Measurements from ENCODE around the gene LAPTM5.
A peak's percentile ranks its signal among the peaks of the same experiment; 100 is the strongest.

The LAPTM5 gene

DNA sequence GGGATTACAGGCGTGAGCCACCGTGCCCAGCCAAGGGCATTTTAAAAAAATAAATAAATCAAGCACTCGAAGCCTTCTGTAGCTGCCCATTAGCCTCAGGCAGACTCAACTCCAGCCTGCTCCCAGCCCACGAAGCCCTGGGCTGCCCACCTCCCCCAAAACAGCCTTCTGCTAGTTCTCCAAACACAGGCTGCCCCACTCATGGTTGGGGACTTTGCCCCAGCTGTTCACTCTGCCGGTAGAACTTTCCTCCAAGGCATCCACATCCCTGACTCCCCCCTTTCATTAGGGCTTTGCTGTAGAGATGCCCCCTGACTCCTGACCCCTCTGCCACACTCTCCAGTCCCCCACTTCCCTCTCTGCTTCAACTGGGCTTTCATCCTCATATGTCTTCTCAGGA lies 29.7 kb upstream of the LAPTM5 start:
- H3K36me3 ChIP-seq (ENCODE audit: control insufficient read depth in 2 of 2, insufficient read depth in 1 of 2, low read length in 2 of 2), result no peaks in the 10 kb centered on the region
- CTCF ChIA-PET, result interaction anchor here (0.7 to 10.5 kb wide), 5 partner anchors 9 to 198 kb away, joined by 3 to 231 read pairs (median 5); no protein-coding TSS in a partner anchor
- no peaks in the 10 kb centered on the region for H3K4me1 ChIP-seq (ENCODE audit: control insufficient read depth, insufficient read depth, low read length)
- POLR2A ChIA-PET, result no interaction called here
- H3K4me3 ChIP-seq (ENCODE audit: low read depth, low read length), result no peak overlapping the region
- H3K9me3 ChIP-seq (ENCODE audit: control insufficient read depth, insufficient read depth, low read depth, low read length), result no peaks in the 10 kb centered on the region
- TF ChIP-seq ZFHX2 (tag by site-specific recombination; conservative IDR thresholded peaks at IDR 0.05) (no peak), ZNF366 (tag by site-specific recombination; conservative IDR thresholded peaks at IDR 0.05) (no peak)
- no peak overlapping the region for H3K27ac ChIP-seq (ENCODE audit: extremely low read depth, low read depth, low read length)

DNA sequence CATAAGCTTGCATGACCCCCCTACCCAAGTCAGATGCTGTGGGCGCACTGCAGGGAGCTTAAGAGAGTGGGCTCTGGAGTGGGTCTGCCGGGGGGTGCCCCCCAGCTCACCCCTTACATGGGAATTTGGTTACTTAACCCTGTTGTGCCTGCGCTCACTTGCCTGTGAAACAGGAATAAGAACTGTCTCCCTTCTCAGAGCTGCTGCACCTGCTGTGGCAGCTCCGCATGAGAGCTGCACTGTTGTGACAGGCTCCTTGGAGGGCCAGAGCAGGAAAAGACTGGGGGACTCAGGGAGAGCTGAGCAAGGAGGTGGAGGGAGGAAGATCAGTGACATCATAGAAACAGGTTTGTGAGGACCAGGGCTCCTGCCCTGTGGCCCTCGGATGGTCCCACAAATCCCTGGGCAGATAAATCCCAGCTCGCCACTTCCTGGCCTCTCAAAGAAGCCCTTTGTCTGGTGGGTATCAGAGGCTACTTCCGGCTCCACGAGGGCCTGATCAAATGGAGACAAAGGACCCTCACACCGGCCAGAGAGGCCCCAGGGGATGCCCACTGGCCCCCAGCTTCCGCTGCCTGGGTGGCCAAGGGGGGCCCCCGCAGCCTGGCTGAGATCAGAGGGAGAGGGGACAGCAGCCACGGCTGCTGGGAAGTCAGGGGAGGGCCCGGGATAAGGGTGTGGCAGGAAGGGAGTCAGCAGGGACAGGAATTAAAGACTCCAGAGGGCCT lies 28.9 kb upstream of the LAPTM5 start:
- Histone ChIP-seq H3K9me3 (ENCODE audit: control insufficient read depth, insufficient read depth, low read depth, low read length) (no peaks in the 10 kb centered on the region), H3K27ac (ENCODE audit: extremely low read depth, low read depth, low read length) (no peak overlapping the region), H3K4me1 (ENCODE audit: control insufficient read depth, insufficient read depth, low read length) (no peaks in the 10 kb centered on the region), H3K4me3 (ENCODE audit: low read depth, low read length) (no peak overlapping the region), H3K36me3 (ENCODE audit: control insufficient read depth in 2 of 2, insufficient read depth in 1 of 2, low read length in 2 of 2) (no peaks in the 10 kb centered on the region)
- ChIA-PET CTCF (interaction anchor here (0.6 to 10.5 kb wide), 6 partner anchors 8 to 144 kb away, joined by 3 to 231 read pairs (median 5); no protein-coding TSS in a partner anchor), POLR2A (interaction anchor here (0.6 to 0.7 kb wide), 2 partner anchors 66 to 125 kb away, joined by 5 to 6 read pairs; no protein-coding TSS in a partner anchor)
- TF ChIP-seq, protein P1, sequence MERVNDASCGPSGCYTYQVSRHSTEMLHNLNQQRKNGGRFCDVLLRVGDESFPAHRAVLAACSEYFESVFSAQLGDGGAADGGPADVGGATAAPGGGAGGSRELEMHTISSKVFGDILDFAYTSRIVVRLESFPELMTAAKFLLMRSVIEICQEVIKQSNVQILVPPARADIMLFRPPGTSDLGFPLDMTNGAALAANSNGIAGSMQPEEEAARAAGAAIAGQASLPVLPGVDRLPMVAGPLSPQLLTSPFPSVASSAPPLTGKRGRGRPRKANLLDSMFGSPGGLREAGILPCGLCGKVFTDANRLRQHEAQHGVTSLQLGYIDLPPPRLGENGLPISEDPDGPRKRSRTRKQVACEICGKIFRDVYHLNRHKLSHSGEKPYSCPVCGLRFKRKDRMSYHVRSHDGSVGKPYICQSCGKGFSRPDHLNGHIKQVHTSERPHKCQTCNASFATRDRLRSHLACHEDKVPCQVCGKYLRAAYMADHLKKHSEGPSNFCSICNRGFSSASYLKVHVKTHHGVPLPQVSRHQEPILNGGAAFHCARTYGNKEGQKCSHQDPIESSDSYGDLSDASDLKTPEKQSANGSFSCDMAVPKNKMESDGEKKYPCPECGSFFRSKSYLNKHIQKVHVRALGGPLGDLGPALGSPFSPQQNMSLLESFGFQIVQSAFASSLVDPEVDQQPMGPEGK (tag by site-specific recombination; IDR thresholded peaks at IDR 0.05), result 0 out of 2 replicates have a peak, but pooled peaks have one; percentile 22
- TF ChIP-seq, protein P2, sequence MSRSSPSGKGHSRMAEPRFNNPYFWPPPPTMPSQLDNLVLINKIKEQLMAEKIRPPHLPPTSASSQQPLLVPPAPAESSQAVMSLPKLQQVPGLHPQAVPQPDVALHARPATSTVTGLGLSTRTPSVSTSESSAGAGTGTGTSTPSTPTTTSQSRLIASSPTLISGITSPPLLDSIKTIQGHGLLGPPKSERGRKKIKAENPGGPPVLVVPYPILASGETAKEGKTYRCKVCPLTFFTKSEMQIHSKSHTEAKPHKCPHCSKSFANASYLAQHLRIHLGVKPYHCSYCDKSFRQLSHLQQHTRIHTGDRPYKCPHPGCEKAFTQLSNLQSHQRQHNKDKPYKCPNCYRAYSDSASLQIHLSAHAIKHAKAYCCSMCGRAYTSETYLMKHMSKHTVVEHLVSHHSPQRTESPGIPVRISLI (tag by site-specific recombination; IDR thresholded peaks at IDR 0.05), result no peak
- TF ChIP-seq, protein P3, sequence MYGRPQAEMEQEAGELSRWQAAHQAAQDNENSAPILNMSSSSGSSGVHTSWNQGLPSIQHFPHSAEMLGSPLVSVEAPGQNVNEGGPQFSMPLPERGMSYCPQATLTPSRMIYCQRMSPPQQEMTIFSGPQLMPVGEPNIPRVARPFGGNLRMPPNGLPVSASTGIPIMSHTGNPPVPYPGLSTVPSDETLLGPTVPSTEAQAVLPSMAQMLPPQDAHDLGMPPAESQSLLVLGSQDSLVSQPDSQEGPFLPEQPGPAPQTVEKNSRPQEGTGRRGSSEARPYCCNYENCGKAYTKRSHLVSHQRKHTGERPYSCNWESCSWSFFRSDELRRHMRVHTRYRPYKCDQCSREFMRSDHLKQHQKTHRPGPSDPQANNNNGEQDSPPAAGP (tag by site-specific recombination; IDR thresholded peaks at IDR 0.05), result 0 out of 2 replicates have a peak, but pooled peaks have one; percentile 18
- TF ChIP-seq GLIS2 (tag by site-specific recombination; IDR thresholded peaks at IDR 0.05), result peak; percentile 37; the same call in 1 of the 2 replicates
- peak; percentile 89 for TF ChIP-seq ZIC2 (tag by site-specific recombination; IDR thresholded peaks at IDR 0.05)
- no peak for TF ChIP-seq KLF8 (tag by site-specific recombination; IDR thresholded peaks at IDR 0.05)
- TF ChIP-seq WT1 (tag by site-specific recombination; IDR thresholded peaks at IDR 0.05), result 0 out of 2 replicates have a peak, but pooled peaks have one; percentile 31

DNA sequence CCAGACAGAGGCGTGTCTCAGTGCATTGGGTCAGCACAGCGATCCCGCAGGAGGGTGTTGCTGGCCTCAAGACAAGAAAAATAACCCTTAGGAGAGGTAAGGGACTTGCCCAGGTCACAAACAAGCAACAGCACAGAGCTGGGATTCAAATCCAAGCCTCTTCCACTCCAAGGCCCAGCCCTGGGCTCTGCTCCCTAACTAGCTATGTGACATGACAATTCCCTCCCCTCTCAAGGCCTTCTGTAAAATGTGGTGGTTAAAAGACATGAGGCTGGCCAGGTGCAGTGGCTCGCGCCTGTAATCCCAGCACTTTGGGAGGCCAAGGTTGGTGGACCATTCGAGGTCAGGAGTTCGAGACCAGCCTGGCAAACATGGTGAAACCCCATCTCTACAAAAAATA lies 28.1 kb upstream of the LAPTM5 start:
- Histone ChIP-seq H3K4me1 (ENCODE audit: control insufficient read depth, insufficient read depth, low read length) (no peaks in the 10 kb centered on the region), H3K36me3 (ENCODE audit: control insufficient read depth in 2 of 2, insufficient read depth in 1 of 2, low read length in 2 of 2) (no peaks in the 10 kb centered on the region), H3K9me3 (ENCODE audit: control insufficient read depth, insufficient read depth, low read depth, low read length) (no peaks in the 10 kb centered on the region), H3K27ac (ENCODE audit: extremely low read depth, low read depth, low read length) (no peak overlapping the region), H3K4me3 (ENCODE audit: low read depth, low read length) (no peak overlapping the region)
- ChIA-PET POLR2A (interaction anchor here (0.8 kb wide), 1 partner anchor 134 kb away, joined by 4 read pairs; no protein-coding TSS in a partner anchor), CTCF (interaction anchor here (1.2 to 10.5 kb wide), 4 partner anchors 16 to 127 kb away, joined by 5 to 374 read pairs (median 132); partner anchors contain the start of gene MATN1)
- TF ChIP-seq KLF10 (tag by site-specific recombination; IDR thresholded peaks at IDR 0.05) (no peak), TCF7L2 (IDR thresholded peaks at IDR 0.05; ENCODE audit: borderline replicate concordance, low read depth, low read length) (no peak)

DNA sequence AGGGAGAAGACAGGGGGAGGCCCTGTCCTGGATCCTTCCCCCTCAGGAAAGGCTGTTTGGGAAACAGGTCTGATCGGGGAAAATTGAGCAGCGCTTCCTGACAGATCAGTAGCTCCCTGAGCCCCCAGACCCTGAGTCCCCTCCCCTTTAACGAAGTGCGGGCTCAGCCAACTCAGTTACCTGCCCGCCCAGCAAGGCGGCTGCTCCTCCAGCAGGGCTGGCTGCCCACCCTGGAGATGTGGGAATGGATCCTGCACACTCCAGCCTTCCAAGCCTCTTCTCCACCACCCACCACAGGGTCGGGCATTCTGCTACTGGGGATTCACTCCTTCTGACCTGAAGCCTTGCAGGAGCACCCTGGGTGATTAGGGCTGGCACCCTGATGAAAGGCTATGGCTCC lies 27.6 kb upstream of the LAPTM5 start:
- Histone ChIP-seq H3K36me3 (ENCODE audit: control insufficient read depth in 2 of 2, insufficient read depth in 1 of 2, low read length in 2 of 2) (no peaks in the 10 kb centered on the region), H3K9me3 (ENCODE audit: control insufficient read depth, insufficient read depth, low read depth, low read length) (no peaks in the 10 kb centered on the region), H3K4me3 (ENCODE audit: low read depth, low read length) (no peak overlapping the region), H3K27ac (ENCODE audit: extremely low read depth, low read depth, low read length) (no peak overlapping the region), H3K4me1 (ENCODE audit: control insufficient read depth, insufficient read depth, low read length) (no peaks in the 10 kb centered on the region)
- CTCF ChIA-PET, result interaction anchor here (0.7 to 10.5 kb wide), 5 partner anchors 16 to 1483 kb away, joined by 3 to 374 read pairs (median 32); partner anchors contain the start of gene MATN1
- POLR2A ChIA-PET, result interaction anchor here (0.8 kb wide), 1 partner anchor 135 kb away, joined by 4 read pairs; no protein-coding TSS in a partner anchor
- TF ChIP-seq, protein P4, sequence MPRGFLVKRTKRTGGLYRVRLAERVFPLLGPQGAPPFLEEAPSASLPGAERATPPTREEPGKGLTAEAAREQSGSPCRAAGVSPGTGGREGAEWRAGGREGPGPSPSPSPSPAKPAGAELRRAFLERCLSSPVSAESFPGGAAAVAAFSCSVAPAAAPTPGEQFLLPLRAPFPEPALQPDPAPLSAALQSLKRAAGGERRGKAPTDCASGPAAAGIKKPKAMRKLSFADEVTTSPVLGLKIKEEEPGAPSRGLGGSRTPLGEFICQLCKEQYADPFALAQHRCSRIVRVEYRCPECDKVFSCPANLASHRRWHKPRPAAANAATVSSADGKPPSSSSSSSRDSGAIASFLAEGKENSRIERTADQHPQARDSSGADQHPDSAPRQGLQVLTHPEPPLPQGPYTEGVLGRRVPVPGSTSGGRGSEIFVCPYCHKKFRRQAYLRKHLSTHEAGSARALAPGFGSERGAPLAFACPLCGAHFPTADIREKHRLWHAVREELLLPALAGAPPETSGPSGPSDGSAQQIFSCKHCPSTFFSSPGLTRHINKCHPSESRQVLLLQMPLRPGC (tag by site-specific recombination; IDR thresholded peaks at IDR 0.05), result no peak
- TF ChIP-seq ZNF423 (tag by site-specific recombination; IDR thresholded peaks at IDR 0.05) (no peak), ZNF830 (tag by site-specific recombination; IDR thresholded peaks at IDR 0.05; ENCODE audit: low read depth) (no peak), ZNF132 (tag by site-specific recombination; IDR thresholded peaks at IDR 0.05; ENCODE audit: borderline replicate concordance) (no peak), ZNF654 (tag by site-specific recombination; IDR thresholded peaks at IDR 0.05; ENCODE audit: low read depth) (no peak), ZNF169 (tag by site-specific recombination; IDR thresholded peaks at IDR 0.05) (no peak), ZNF48 (tag by site-specific recombination; IDR thresholded peaks at IDR 0.05) (no peak)

Measured in HEK293 (cell line).